Left hindlimb (tissue), 1 donor: ENCODE measurements around the gene ZNF32.
"Not testable (repeated sequence)": the region's sequence is repeated elsewhere in the genome, so short reads cannot be mapped to it uniquely, and the experiment has no call there.

Source experiments
- DNase-seq: peaks from one replicate; pipeline ENCODE4 v3.0.0-alpha.2; 2018

The ZNF32 gene

GRCh38 chr10:43679509-43679908, 30.8 kb upstream of the ZNF32 start:
- peak; percentile 61 for DNase-seq

GRCh38 chr10:43678654-43679053, 30.0 kb upstream of the ZNF32 start:
- no peak for DNase-seq

- DNase-seq: no peak
Observed at GRCh38 chr10:43676901-43677300, 28.2 kb upstream of the ZNF32 start.

- no peak for DNase-seq
Observed at GRCh38 chr10:43676331-43676730, 27.6 kb upstream of the ZNF32 start.

GRCh38 chr10:43674553-43675210, 26.0 kb upstream of the ZNF32 start:
- DNase-seq: no peak

- no peak for DNase-seq
Observed at GRCh38 chr10:43673471-43673870, 24.8 kb upstream of the ZNF32 start.

- DNase-seq: no peak
Observed at GRCh38 chr10:43671659-43672531, 23.2 kb upstream of the ZNF32 start.

- DNase-seq: no peak
Observed at GRCh38 chr10:43669386-43669785, 20.7 kb upstream of the ZNF32 start.

- no peak for DNase-seq
Observed at GRCh38 chr10:43667761-43668386, 19.2 kb upstream of the ZNF32 start.

GRCh38 chr10:43667317-43667731, 18.6 kb upstream of the ZNF32 start:
- DNase-seq: no peak

- no peak for DNase-seq
Observed at GRCh38 chr10:43666552-43666951, 17.9 kb upstream of the ZNF32 start.

GRCh38 chr10:43665054-43665453, 16.4 kb upstream of the ZNF32 start:
- DNase-seq: no peak

- DNase-seq: no peak
Observed at GRCh38 chr10:43658227-43658626, 9.5 kb upstream of the ZNF32 start.

GRCh38 chr10:43655311-43655710, 6.6 kb upstream of the ZNF32 start:
- no peak for DNase-seq

- no peak for DNase-seq
Observed at GRCh38 chr10:43653746-43654145, 5.1 kb upstream of the ZNF32 start.

- no peak for DNase-seq
Observed at GRCh38 chr10:43649185-43649523, 473 bp upstream of the ZNF32 start.

- DNase-seq: no peak
Observed at GRCh38 chr10:43648095-43648397, 635 bp downstream of the ZNF32 start.

- DNase-seq: no peak
Observed at GRCh38 chr10:43647576-43647975, 1.1 kb downstream of the ZNF32 start.

GRCh38 chr10:43645866-43646265, 2.8 kb downstream of the ZNF32 start:
- no peak for DNase-seq

GRCh38 chr10:43644252-43644651, 4.4 kb downstream of the ZNF32 start:
- DNase-seq: no peak

- DNase-seq: no peak
Observed at GRCh38 chr10:43640603-43641002, 8.1 kb downstream of the ZNF32 start.

GRCh38 chr10:43635816-43636215, 12.9 kb downstream of the ZNF32 start:
- not testable (repeated sequence) for DNase-seq

GRCh38 chr10:43628956-43629355, 19.7 kb downstream of the ZNF32 start:
- no peak for DNase-seq

- no peak for DNase-seq
Observed at GRCh38 chr10:43627942-43628341, 20.7 kb downstream of the ZNF32 start.
